Ishikawa (cell line): ENCODE measurements around the gene SLC25A33.

ENCODE experiments used
- CEBPB ChIP-seq: IDR thresholded peaks from 2 replicates; pipeline ENCODE4 v1.6.1; 2012
- CREB1 ChIP-seq: IDR thresholded peaks from 2 replicates; pipeline ENCODE4 v1.6.1; 2012; ENCODE audit warnings: low read depth
- EGR1 ChIP-seq: IDR thresholded peaks from 2 replicates; pipeline ENCODE4 v1.6.1; 2012
- EP300 ChIP-seq: IDR thresholded peaks from 2 replicates; pipeline ENCODE4 v1.6.1; 2012; ENCODE audit warnings: borderline replicate concordance
- FOXM1 ChIP-seq: IDR thresholded peaks from 2 replicates; pipeline ENCODE4 v1.6.1; 2012; ENCODE audit warnings: low read depth, borderline replicate concordance
- NFIC ChIP-seq: IDR thresholded peaks from 2 replicates; pipeline ENCODE4 v1.6.1; 2012
- RAD21 ChIP-seq: IDR thresholded peaks from 2 replicates; pipeline ENCODE4 v1.6.1; 2012; ENCODE audit warnings: low read depth
- TAF1 ChIP-seq: IDR thresholded peaks from 2 replicates; pipeline ENCODE4 v1.6.1; 2012; ENCODE audit warnings: low read depth, mild to moderate bottlenecking
- TCF12 ChIP-seq: IDR thresholded peaks from 2 replicates; pipeline ENCODE4 v1.6.1; 2012; ENCODE audit warnings: low read depth
- TEAD4 ChIP-seq: IDR thresholded peaks from 2 replicates; pipeline ENCODE4 v1.6.1; 2012
- YY1 ChIP-seq: IDR thresholded peaks from 2 replicates; pipeline ENCODE4 v1.6.1; 2012; ENCODE audit warnings: low read depth
- ZBTB7A ChIP-seq: IDR thresholded peaks from 2 replicates; pipeline ENCODE4 v1.6.1; 2012; ENCODE audit warnings: low read depth
- TF ChIP-seq, protein P1 (sequence below): IDR thresholded peaks from 2 replicates; pipeline ENCODE4 v1.6.1; 2012
- TF ChIP-seq, protein P2 (sequence below): IDR thresholded peaks from 2 replicates; pipeline ENCODE4 v1.6.1; 2012
- TF ChIP-seq, protein P3 (sequence below): IDR thresholded peaks from 2 replicates; pipeline ENCODE4 v1.6.1; 2012; ENCODE audit warnings: low read depth, mild to moderate bottlenecking

SLC25A33 gene

DNA sequence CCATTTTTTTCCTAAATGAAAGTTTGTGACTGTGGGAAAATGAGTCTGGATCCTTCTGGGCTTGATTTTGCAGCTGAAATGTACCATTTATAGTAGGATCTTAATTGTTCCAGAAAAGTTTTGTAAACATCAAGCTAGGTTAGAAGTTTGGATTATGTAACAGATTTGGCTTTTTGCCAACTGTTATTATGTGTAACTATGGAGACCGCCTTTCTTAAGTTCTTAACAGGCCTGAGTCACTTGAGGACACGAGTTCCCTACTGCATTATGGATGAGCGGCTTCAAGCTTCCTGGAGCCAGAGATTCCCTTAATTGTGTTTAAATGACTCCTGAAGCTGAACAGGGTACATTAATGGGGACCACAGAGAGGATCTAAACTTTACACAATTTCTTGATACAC is 22.2 kb downstream of the SLC25A33 start:
- peak; percentile 86 for TF ChIP-seq NFIC
- peak; percentile 52; the same call in 1 of the 2 replicates for TF ChIP-seq CEBPB
- TF ChIP-seq YY1, result no peak

DNA sequence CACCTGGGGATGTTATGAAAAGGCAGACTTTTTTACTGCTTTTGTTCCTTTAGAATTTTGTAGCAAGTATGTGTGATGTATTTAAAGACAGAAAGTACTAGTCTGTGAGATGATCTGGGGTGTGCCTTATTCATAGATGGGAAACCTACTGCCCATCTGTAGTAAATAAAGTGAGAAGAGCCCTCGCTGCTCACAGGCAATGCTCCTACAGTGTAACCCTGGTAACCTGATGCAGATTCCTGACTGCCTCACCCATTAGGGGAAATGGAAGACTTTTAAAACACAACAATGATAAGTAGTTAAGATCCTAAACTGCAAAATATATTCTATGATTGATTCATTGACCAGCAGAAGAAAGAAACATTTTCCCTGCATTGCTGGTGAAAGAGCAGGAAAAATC is 30.0 kb downstream of the SLC25A33 start:
- no peak for TF ChIP-seq NFIC
- TF ChIP-seq, protein P1, sequence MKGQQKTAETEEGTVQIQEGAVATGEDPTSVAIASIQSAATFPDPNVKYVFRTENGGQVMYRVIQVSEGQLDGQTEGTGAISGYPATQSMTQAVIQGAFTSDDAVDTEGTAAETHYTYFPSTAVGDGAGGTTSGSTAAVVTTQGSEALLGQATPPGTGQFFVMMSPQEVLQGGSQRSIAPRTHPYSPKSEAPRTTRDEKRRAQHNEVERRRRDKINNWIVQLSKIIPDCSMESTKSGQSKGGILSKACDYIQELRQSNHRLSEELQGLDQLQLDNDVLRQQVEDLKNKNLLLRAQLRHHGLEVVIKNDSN, result no peak
- no peak for TF ChIP-seq TEAD4
- no peak for TF ChIP-seq ZBTB7A
- no peak for TF ChIP-seq TAF1
- no peak for TF ChIP-seq CREB1
- TF ChIP-seq, protein P2, sequence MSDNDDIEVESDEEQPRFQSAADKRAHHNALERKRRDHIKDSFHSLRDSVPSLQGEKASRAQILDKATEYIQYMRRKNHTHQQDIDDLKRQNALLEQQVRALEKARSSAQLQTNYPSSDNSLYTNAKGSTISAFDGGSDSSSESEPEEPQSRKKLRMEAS, result no peak
- TF ChIP-seq RAD21, result no peak
- no peak for TF ChIP-seq EGR1
- no peak for TF ChIP-seq FOXM1

DNA sequence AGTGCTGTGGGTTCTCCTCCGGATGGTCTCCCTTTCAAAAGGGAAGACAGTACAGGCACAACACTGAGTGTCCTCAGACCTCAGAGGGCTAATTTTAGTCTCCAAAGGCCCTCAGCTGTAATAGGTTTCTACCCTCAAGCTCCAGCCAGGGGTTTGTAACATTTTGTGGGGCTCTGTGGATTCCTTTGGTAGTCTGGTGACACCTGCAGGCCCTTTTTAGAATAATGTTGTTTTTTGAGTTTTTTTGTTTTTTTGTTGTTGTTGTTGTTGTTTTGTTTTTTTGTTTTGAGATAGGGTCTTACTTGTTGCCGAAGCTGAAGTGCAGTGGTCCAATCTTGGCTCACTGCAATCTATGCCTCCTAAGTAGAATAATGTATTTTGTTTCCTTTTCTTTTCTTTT is 34.5 kb downstream of the SLC25A33 start:
- TF ChIP-seq NFIC (no peak), RAD21 (peak; percentile 54), TAF1 (no peak)

DNA sequence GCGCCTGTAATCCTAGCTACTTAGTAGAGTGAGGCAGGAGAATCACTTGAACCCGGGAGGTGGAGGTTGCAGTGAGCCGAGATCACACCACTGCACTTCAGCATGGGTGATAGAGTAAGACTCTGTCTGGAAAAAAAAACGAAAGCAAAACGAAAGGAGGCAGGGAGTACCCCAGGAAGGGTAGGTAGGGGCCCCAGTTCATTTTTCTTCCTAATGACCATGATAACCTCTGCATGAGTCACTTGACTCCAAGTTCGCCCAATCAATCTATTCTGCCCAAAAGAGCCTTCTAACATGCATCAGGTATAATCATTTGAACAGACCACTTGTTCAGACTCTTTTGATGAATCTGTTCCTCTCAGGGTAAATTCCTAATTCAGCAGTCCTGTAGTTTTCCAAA is 36.2 kb downstream of the SLC25A33 start:
- TF ChIP-seq ZBTB7A (no peak), FOXM1 (no peak), CEBPB (no peak)

DNA sequence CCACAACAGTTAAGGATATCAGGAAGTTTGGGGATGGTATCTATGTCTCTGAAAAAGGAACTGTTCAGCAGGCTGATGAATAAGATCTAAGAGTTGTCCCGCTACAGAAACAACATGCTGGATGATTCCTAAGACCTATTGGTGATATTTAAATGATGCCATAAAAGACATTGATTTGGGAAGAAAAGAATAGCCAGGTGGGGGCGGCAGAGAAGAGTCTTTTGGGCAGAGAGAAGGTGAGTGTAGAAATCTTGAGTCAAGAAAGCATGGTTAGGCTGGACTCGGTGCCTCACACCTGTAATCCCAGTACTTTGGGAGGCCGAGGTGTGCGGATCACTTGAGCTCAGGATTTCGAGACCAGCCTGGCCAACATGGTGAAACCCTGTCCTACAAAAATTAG is 37.6 kb downstream of the SLC25A33 start:
- TF ChIP-seq NFIC, result no peak
- TF ChIP-seq, protein P3, sequence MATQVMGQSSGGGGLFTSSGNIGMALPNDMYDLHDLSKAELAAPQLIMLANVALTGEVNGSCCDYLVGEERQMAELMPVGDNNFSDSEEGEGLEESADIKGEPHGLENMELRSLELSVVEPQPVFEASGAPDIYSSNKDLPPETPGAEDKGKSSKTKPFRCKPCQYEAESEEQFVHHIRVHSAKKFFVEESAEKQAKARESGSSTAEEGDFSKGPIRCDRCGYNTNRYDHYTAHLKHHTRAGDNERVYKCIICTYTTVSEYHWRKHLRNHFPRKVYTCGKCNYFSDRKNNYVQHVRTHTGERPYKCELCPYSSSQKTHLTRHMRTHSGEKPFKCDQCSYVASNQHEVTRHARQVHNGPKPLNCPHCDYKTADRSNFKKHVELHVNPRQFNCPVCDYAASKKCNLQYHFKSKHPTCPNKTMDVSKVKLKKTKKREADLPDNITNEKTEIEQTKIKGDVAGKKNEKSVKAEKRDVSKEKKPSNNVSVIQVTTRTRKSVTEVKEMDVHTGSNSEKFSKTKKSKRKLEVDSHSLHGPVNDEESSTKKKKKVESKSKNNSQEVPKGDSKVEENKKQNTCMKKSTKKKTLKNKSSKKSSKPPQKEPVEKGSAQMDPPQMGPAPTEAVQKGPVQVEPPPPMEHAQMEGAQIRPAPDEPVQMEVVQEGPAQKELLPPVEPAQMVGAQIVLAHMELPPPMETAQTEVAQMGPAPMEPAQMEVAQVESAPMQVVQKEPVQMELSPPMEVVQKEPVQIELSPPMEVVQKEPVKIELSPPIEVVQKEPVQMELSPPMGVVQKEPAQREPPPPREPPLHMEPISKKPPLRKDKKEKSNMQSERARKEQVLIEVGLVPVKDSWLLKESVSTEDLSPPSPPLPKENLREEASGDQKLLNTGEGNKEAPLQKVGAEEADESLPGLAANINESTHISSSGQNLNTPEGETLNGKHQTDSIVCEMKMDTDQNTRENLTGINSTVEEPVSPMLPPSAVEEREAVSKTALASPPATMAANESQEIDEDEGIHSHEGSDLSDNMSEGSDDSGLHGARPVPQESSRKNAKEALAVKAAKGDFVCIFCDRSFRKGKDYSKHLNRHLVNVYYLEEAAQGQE, result no peak
- TF ChIP-seq, protein P2, result no peak
- TF ChIP-seq CEBPB, result no peak
- no peak for TF ChIP-seq TCF12
- TF ChIP-seq CREB1, result no peak

DNA sequence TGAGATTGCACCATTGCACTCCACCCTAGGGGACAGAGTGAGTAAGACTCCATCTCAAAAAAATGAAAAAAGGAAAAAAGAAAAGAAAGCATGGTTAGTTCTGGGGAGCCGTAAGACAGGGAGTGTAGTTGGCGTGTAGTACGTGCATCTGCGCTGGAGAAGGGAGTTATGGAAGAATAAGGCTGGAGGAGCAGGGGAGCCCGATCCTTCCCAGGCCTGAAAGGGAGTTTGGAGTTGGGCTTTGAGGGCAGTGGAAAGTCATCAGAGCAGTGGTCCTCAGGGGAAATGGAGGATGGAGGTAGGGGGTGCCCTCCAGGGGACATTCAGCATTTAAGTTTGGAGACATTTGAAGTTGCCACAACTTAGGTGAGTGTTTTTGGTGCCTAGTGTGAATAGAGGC is 38.2 kb downstream of the SLC25A33 start:
- TF ChIP-seq, protein P1, result no peak
- TF ChIP-seq EP300, result no peak
- TF ChIP-seq EGR1, result no peak
- TF ChIP-seq CEBPB, result no peak

DNA sequence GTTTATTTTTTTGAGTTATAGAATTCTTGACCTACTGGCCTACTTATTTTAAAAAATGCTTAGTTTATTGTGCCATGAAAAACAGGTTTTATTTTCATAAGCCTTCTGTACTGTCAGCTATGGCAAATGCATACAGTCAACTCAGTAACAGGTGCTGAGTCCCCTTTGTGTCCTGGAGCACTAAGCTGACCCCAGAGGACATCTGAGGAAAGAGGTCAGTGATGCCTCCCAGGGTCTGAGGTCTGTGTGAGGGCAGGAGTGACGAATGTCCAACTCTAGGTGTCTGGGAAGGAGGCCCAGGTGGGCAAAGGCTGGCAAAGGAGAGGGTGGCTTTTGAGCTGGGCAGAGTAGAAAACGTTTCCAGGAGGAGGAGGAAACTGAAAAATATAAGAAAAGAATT is 41.7 kb downstream of the SLC25A33 start:
- TF ChIP-seq FOXM1 (no peak), ZBTB7A (no peak), TEAD4 (no peak), EGR1 (no peak), YY1 (no peak), EP300 (no peak), NFIC (no peak), TCF12 (no peak), RAD21 (no peak), CEBPB (no peak), TAF1 (no peak), CREB1 (no peak)
- TF ChIP-seq, protein P1, result no peak
- TF ChIP-seq, protein P3, result no peak
- TF ChIP-seq, protein P2, result no peak
